LHCN-M2 (cell line): ENCODE results near the gene TMEM109. TPM values are rescaled to one million over a fixed set of nuclear protein-coding genes. Genes with fewer than 3 reads are reported as not detected.
"Not testable (repeated sequence)": the region's sequence is repeated elsewhere in the genome, so short reads cannot be mapped to it uniquely, and the experiment has no call there.

ENCODE experiments used
- DNase-seq: peaks from one replicate; pipeline ENCODE4 v3.0.0-alpha.2; 2012; ENCODE audit warnings: low read depth
- total RNA-seq: library from RNA; depleted of rRNA; stranded (reverse); fragments of >200 nt; gene quantifications from 2 replicates; pipeline ENCODE4 v1.2.3, GENCODE V29; 2014

TMEM109 gene
- total RNA-seq, 1 experiment from 2014 or later, result 94.1 TPM

DNA sequence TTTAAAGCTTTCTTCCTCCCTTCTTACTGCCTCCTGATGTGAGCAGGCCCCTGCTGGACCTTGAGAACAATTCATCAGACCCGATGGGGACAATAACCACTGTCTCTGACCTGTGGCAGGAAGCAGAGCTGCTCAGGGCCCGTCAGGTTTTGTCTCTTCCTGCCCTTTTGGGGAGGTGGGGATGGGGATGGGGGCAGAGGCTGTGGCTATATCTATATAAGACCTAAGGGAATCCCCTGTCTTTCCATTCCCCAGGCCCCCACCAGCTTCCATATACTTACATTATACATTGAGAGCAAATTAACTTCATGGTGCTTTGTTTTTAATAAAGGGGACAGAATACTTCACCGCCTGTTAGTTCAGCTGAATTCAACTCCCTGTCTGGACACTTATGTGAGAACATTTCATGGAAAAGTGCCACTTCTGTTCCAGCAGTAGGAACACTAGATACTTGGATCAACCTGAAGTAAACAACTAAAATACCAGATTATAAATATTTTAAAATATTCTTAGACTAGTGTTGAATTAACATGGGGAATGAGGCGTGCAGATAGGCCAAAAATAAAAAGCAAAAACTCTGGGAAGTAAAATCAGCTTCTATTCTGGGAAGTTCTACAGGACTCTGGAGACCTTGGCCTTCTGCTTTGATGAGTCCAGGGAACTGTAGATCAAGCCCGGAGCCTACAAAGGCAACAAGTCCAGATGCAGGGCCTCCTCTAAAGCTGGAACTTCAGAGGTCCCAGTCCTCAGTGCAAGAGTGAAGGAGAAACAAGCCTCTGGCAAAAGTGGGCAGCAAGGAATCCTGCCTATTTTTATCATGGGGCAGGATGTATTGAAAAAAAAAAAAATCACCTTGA, 35.5 kb upstream of the TMEM109 start:
- no peak for DNase-seq

DNA sequence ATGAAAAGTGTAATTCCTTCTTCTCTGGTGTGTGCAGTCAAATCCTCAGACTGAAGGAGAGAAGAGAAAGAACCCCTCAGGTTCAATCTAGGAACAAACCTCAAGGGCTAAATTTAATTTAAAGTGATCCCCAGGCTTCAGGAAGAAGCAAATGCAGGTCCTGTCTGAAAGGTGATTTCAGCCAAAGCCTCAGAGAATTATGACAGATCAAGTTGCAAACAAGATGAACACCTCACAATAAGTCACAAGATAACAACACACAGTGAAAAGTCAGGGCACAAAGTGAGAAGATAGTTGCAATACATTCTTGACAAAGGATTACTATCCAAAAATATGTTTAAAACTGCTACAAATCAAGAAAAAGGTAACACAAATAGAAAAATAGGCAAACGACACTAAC, 34.9 kb upstream of the TMEM109 start:
- DNase-seq, result no peak

DNA sequence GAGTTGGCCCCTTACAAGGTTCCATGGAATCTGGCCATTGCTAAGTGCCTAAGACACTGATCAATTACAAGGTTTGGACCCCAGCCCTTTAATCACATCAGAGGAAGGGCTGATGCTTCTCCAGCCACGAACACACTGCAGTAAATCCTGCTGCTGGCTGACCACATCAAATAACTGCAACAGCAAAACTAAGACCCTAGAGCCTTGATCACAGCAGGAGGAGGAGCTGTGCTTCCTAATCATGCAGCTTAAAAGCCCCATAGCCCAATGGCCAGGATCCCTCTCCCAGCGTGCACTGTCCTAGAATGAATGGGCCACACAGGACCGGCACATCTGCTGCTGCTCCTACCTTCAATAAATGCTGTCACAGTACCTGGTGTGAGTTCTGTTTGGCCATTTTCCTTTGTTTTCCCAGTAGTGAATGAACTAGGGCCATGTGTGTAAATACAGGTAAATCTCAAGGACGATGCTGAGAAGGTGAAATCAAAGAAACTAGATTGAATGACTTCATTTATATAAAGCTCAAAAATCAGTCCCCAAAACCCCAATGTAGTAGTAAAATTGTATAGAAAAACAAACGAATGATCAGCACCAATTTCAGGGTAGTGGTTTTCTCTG, 33.9 kb upstream of the TMEM109 start:
- no peak for DNase-seq

- no peak for DNase-seq
Measured at GRCh38 chr11:60880643-60881282, 33.2 kb upstream of the TMEM109 start.

- peak; percentile 55 for DNase-seq
Measured at GRCh38 chr11:60887556-60887955, 26.4 kb upstream of the TMEM109 start.

GRCh38 chr11:60889869-60890311, 24.1 kb upstream of the TMEM109 start:
- DNase-seq, result no peak

- no peak for DNase-seq
Measured at GRCh38 chr11:60890696-60891095, 23.3 kb upstream of the TMEM109 start.

DNA sequence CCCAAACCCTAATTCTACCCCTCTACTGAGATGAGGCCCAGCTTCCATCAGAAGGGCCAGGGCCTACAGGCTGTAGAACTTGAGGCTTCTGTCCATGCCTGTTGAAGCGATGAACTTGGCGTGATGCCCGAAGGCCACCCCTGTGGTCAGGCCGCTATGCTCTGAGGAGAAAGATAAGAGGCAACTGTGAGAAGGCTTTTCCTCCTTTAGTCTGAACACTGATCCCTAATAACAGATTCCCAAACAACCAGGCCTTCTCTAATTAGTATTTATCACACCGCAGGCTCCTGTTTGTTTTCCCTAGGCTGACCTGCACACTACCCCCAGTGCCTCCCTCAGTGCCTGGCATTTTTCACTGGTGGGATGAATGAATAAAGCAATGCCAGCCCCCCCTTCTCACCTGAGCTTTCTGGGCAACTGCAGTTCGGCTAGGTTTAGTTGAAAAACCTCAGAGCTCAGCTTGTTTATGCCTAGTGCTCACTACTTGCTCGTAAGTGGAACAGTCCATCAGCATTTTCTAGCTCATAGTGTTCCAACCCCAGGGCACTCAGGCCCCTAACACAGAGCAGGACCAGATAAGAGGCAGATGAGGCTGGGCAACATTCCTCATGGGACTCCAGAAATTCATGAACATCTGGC, 22.7 kb upstream of the TMEM109 start:
- no peak for DNase-seq

DNA sequence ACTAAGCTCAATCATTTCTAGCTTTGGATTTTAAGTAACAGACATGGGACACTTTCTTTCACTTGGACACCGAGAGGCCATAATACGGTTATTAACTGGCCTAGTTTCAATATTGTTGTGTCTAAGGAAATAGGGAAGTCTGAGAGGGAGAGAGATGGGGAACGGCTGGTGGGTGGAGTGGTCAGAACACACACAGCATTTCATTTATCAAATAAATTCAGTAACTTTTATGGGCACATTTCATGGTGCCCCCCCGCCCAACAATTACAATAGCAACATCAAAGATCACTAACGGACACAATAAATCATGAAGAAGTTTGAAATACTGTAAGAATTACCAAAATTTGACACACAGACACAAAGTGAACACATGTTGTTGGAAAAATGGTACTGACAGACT, 18.3 kb upstream of the TMEM109 start:
- DNase-seq, result no peak

DNA sequence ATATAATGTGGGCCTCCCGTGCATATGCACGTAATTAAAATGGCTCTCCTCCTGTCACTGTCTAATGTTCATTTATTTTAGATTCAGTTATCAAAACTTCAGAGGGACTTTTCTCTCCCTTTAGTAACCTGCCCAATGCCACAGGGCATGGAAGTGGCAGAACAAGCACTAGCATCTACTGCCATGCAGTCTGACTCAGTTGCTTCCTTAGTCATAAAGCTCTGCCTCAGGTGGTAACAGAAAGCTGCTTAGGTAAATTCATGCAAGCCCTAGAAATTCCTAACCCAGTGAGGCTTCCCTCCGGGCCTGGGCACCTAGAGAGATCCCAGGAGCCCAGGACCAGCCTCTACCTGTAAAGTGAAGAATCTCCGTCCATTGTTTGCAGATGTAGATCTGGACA, 16.5 kb upstream of the TMEM109 start:
- DNase-seq, result no peak

DNA sequence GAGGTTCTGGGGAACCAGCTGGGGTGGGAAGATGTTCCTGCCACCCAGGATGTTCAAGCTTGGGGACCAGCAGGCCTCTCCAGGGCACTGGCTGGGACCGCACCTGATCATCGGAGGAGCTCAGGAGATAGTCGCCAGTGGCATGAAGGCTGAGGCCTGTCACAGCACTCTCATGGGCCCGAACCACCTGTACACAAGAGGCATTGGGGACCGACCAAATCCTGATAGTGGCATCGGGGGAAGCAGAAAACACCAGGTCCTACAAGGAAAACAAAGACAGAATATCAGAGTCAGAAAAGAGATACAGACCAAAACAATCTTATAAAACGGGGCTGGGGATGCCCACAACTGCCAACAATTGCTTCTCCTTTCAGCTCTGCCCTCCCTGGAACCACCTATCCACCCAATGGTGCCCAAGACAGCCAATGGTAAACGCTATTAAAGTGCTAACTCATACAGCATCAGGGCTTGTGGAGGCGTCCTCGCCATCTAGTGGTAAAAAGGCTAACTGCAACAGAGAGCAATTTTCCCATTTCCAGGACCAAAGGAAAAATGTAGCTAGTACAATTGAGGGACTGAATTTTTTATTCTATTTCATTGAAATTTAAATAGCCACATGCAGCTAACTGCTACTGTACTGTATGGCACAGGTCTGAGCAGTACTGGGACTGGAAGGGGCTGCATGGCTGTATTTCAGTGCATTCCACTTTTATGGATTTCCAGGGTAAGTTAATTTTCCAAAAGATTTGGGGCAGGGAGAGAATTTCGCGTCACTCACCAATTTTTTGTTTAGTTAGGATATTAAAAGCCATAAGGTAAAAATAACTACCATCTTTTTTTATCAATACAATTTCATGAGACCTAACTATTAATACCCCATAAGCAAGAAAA, 14.7 kb upstream of the TMEM109 start:
- peak; percentile 69 for DNase-seq

DNA sequence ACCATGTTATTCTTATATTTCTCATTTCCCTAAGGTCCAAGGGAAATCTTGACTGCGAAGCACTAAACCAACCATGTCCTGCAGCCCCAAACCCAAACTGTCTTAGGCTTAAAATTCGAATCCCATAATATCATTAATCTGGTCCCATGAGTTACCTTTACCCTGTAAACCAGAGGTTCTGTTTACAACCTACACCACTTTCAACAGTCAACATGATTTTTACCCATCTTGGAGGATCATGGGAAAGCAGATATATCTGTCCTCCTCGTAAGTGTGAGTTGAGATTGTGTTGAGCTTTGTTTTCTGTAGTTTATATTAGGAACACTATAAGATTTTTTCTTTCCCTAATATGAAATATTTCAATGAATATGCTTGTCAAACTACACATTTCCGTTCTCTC, 14.0 kb upstream of the TMEM109 start:
- DNase-seq, result no peak

- DNase-seq, result no peak
Measured at GRCh38 chr11:60900673-60901404, 13.1 kb upstream of the TMEM109 start.

DNA sequence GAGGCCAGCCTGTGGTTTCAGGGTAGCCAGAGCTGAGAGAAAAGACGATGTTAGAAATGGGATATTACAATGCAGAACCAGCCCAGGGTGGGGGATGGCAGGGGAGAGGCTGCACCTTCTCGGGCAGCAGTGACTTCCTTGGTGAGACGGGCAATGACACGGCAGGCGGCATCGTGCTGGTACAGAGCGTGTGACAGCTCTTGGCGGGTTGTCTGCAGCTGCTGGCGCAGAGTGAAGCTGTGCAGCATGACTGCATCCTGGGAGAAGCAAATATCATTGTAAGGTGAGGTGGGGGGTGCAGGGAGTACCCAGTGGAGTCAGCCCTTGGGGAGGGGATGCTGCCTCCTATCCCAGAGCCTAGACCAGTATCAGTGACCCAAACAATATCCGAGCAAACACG, 11.3 kb upstream of the TMEM109 start:
- DNase-seq, result no peak

DNA sequence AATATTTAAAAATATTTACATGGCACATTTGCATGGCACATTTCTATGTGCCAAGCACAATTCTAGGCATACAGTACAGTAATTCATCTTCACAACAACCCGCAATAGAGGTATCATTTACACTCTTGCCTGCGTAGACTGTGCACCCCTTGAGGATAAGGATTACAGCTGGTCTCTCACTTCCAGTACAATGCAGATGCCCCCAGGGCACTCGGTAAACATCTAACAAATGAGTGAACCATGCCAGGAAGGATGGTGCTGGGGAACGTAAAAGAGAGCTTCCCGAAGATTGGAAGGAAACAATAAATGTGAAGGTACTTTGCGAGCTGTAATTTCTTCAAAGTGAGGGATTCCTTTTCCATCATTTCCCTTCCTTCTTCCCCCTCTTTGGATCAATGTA, 8.9 kb upstream of the TMEM109 start:
- DNase-seq, result no peak

DNA sequence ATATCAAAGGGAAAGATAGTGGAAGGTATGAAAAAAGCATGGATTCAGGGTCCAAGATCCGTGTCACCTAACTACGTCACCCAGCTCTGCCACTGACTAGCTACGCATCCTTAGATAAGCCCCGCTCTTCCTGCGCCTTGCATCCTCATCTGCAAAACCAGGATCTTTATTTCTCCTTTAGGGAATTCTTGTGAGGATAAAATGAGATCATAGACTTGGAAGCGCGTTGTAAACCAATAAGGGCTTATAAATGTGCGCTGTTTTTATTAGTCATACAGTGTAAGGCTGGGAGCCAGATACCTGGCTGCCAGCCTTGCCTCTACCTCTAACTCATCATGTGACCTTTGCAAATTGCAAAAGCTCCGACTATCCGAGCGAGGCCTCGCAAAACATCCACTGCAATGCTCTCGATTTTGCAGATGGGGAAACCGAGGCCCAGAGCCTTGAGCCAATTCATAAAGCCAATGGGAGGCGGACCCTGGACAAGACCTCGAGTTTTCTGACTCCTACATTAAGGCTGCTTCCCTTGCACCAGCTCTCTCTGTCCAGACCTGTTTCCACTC, 8.3 kb upstream of the TMEM109 start:
- DNase-seq, result peak; percentile 37

GRCh38 chr11:60906132-60906972, 7.6 kb upstream of the TMEM109 start, which contains the start of gene PRPF19:
TSS of gene PRPF19 (minus strand) at chr11:60906585. CDS start at chr11:60906382, 203 bp downstream.
- DNase-seq, result peak; percentile 95

DNA sequence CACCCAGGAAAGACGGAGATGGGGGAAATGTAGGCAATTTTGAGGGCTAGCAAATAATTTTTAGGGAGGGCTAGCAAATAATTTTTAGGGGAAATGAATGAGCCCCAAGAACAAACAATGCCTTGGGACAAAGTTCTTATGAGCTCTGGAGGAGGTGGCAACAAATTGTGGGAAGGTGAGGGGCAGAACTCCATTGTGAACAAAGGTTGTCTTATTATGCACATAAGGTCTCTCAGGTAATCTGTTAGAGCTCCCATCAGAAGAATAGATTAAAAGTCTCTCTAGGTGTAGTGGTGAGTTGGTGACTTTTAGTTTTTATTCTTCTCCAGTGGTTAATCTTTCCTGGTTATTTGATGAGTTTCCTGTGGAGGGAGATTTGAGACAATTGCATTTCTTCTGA, 5.2 kb upstream of the TMEM109 start:
- DNase-seq, result no peak

DNA sequence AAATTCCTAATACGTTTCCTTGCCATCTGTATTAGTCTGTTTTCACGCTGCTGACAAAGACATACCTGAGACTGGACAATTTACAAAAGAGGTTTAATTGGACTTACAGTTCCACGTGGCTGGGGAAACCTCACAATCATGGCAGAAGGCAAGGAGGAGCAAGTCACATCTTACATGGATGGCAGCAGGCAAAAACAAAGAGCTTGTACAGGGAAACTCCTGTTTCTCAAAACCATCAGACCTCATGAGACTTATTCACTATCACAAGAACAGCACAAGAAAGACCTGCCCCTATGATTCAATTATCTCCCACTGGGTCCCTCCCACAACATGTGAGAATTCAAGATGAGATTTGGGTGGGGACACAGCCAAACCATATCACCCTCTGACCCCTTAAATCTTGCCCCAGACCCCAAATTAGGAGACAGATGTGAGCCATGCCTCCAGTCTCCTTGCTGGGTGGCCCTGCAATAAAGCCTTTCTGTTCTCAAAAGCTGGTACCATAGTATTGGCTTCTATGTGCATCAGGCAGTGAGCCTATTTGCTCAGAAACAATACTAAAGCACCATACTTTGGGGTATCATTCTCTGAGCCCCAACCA, 4.2 kb upstream of the TMEM109 start:
- not testable (repeated sequence) for DNase-seq
